Panc1 (cell line): ENCODE data around the gene CDH23.

Source experiments
- CTCF ChIP-seq: fragments of 450-650 bp; IDR thresholded peaks from 2 replicates; pipeline ENCODE4 v1.5.1; 2017; ENCODE audit warnings: mild to moderate bottlenecking
- POLR2AphosphoS5 ChIP-seq: IDR thresholded peaks from 2 replicates; pipeline ENCODE4 v1.6.1; 2012; ENCODE audit warnings: mild to moderate bottlenecking, low read depth, low read length, moderate library complexity
- REST ChIP-seq, 2 experiments: IDR thresholded peaks; 2 replicates each; pipeline ENCODE4 v1.6.1; 2011 to 2012; ENCODE audit warnings: low read depth in 2 of 2, control low read depth in 1 of 2, low read length in 1 of 2, mild to moderate bottlenecking in 1 of 2, moderate library complexity in 1 of 2; ENCODE audit not compliant: insufficient read depth in 1 of 2
- SIN3A ChIP-seq: IDR thresholded peaks from 2 replicates; pipeline ENCODE4 v1.6.1; 2012; ENCODE audit warnings: low read depth, mild to moderate bottlenecking, low read length, moderate library complexity, borderline replicate concordance; ENCODE audit not compliant: insufficient read depth
- TCF7L2 ChIP-seq: IDR thresholded peaks from 2 replicates; pipeline ENCODE4 v1.6.1; 2011; ENCODE audit warnings: mild to moderate bottlenecking, low read depth, low read length, inconsistent platforms

- TF ChIP-seq CTCF (no peak), POLR2AphosphoS5 (no peak), SIN3A (no peak), REST (IDR thresholded peaks at IDR 0.05; ENCODE audit: insufficient read depth in 1 of 2, low read depth in 2 of 2, low read length in 1 of 2) (no peak), TCF7L2 (no peak)
Observed at GRCh38 chr10:71359364-71360046, 37.2 kb upstream of the CDH23 start.
